ENCODE results near the gene UBAP2L.

UBAP2L gene

GRCh38 chr1:154236855-154237254 is 16.1 kb downstream of the UBAP2L start:
- no peak overlapping the region for H3K4me3 ChIP-seq (IDR thresholded peaks at IDR 0.05; ENCODE audit: insufficient read depth, low read depth, low read length)
- H3K9ac ChIP-seq: no peak overlapping the region
- H2AFZ ChIP-seq (ENCODE audit: low read depth): no peak overlapping the region
- H3K4me2 ChIP-seq: no peak overlapping the region
- no peak for TF ChIP-seq CTCF (conservative IDR thresholded peaks at IDR 0.05; ENCODE audit: low read depth, low read length)
- H3K36me3 ChIP-seq (ENCODE audit: insufficient read depth): peaks cover 78% of the 10 kb centered on the region; the same call in 1 of the 2 replicates
- H3K27me3 ChIP-seq (ENCODE audit: insufficient read depth, low read depth): no peaks in the 10 kb centered on the region
- peaks cover 75% of the 10 kb centered on the region for H3K79me2 ChIP-seq (ENCODE audit: insufficient read depth, low read depth)
- 0 out of 2 replicates have a peak, but pooled peaks cover 12% of the 10 kb centered on the region for H4K20me1 ChIP-seq (ENCODE audit: insufficient read depth)
- peaks cover 31% of the 10 kb centered on the region for H3K4me1 ChIP-seq (ENCODE audit: low read depth, poor library complexity, severe bottlenecking)
- H3K27ac ChIP-seq: no peak overlapping the region

- Histone ChIP-seq H3K27me3 (ENCODE audit: insufficient read depth, low read depth) (no peaks in the 10 kb centered on the region), H3K4me2 (no peak overlapping the region), H3K4me3 (IDR thresholded peaks at IDR 0.05; ENCODE audit: insufficient read depth, low read depth, low read length) (no peak overlapping the region), H3K9ac (no peak overlapping the region), H4K20me1 (ENCODE audit: insufficient read depth) (peaks cover 13% of the 10 kb centered on the region; the same call in 1 of the 2 replicates), H3K27ac (no peak overlapping the region), H3K36me3 (ENCODE audit: insufficient read depth) (peaks cover 83% of the 10 kb centered on the region; the same call in 1 of the 2 replicates), H2AFZ (ENCODE audit: low read depth) (no peak overlapping the region), H3K4me1 (ENCODE audit: low read depth, poor library complexity, severe bottlenecking) (peaks cover 31% of the 10 kb centered on the region), H3K79me2 (ENCODE audit: insufficient read depth, low read depth) (peaks cover 74% of the 10 kb centered on the region)
- no peak for TF ChIP-seq CTCF (conservative IDR thresholded peaks at IDR 0.05; ENCODE audit: low read depth, low read length)
These were observed 16.7 kb downstream of the UBAP2L start for GRCh38 chr1:154237435-154237834.

GRCh38 chr1:154237880-154238506 is 17.2 kb downstream of the UBAP2L start:
- Histone ChIP-seq H3K27me3 (ENCODE audit: insufficient read depth, low read depth) (no peaks in the 10 kb centered on the region), H3K79me2 (ENCODE audit: insufficient read depth, low read depth) (peaks cover 73% of the 10 kb centered on the region), H2AFZ (ENCODE audit: low read depth) (no peak overlapping the region), H3K4me2 (no peak overlapping the region), H3K27ac (no peak overlapping the region), H3K4me3 (IDR thresholded peaks at IDR 0.05; ENCODE audit: insufficient read depth, low read depth, low read length) (no peak overlapping the region), H3K36me3 (ENCODE audit: insufficient read depth) (peaks cover 87% of the 10 kb centered on the region; the same call in 1 of the 2 replicates), H3K9ac (no peak overlapping the region), H4K20me1 (ENCODE audit: insufficient read depth) (peaks cover 19% of the 10 kb centered on the region; the same call in 1 of the 2 replicates), H3K4me1 (ENCODE audit: low read depth, poor library complexity, severe bottlenecking) (peaks cover 31% of the 10 kb centered on the region)
- TF ChIP-seq CTCF (conservative IDR thresholded peaks at IDR 0.05; ENCODE audit: low read depth, low read length): no peak

GRCh38 chr1:154239491-154239890 is 18.7 kb downstream of the UBAP2L start:
- H4K20me1 ChIP-seq (ENCODE audit: insufficient read depth): peaks cover 19% of the 10 kb centered on the region; the same call in 1 of the 2 replicates
- no peaks in the 10 kb centered on the region for H3K27me3 ChIP-seq (ENCODE audit: insufficient read depth, low read depth)
- H3K4me1 ChIP-seq (ENCODE audit: low read depth, poor library complexity, severe bottlenecking): peaks cover 31% of the 10 kb centered on the region
- H3K27ac ChIP-seq: peak overlapping the region; percentile 0; the same call in 1 of the 2 replicates
- no peak overlapping the region for H2AFZ ChIP-seq (ENCODE audit: low read depth)
- TF ChIP-seq CTCF (conservative IDR thresholded peaks at IDR 0.05; ENCODE audit: low read depth, low read length): no peak
- H3K4me3 ChIP-seq (IDR thresholded peaks at IDR 0.05; ENCODE audit: insufficient read depth, low read depth, low read length): no peak overlapping the region
- peaks cover 89% of the 10 kb centered on the region; the same call in 1 of the 2 replicates for H3K36me3 ChIP-seq (ENCODE audit: insufficient read depth)
- H3K79me2 ChIP-seq (ENCODE audit: insufficient read depth, low read depth): peaks cover 70% of the 10 kb centered on the region
- no peak overlapping the region for H3K9ac ChIP-seq
- no peak overlapping the region; the same call in 1 of the 2 replicates for H3K4me2 ChIP-seq

Measured in KMS-11 (cell line).